ENCODE results near the gene FLNB. TPM values are rescaled to one million over a fixed set of nuclear protein-coding genes. Genes with fewer than 3 reads are reported as not detected.

FLNB gene
- total and polyA plus RNA-seq, 2 of the 13 experiments (the other 11 are each of a cell fraction or from before 2014, with no cell fraction given), result 106 to 130 TPM

DNA sequence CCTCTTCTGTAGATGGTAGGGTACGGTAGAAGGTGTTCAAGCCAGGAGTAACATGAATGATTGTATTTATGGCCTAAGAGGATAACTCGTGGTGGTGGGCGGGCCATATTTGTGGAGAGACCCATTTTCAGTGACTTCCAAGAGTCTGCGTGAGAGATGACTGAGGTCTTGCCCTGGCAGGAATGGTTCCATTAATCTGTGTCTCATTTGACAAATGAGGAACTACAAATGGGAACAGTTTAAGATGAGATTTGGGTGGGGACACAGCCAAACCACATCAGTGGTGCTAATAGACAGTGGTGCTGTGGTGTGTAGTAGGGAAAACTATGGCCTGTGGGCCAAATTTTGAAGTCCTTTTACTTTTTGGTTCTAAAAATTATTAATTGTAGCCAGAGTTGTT, 47.1 kb downstream of the FLNB start:
- ChIA-PET POLR2A (no interaction called here), CTCF (ENCODE audit: low intra/inter-chr PET ratio, low total read pairs) (no interaction called here)
- no peak for ATAC-seq
- H3K79me2 ChIP-seq (ENCODE audit: insufficient read depth, low read length), result peaks cover 91% of the 10 kb centered on the region
- WGBS (ENCODE audit: low lambda C conversion rate), result 96% methylated on average over 4 of the region's 4 CpGs
- DNase-seq (ENCODE audit: low spot score), result no peak
- H3K4me3 ChIP-seq (replicated peaks in 1 of 3; ENCODE audit: insufficient read depth in 1 of 3, low read depth in 2 of 3, low read length in 3 of 3), result no peak overlapping the region
- H3K36me3 ChIP-seq (replicated peaks in 1 of 2; ENCODE audit: control insufficient read depth in 1 of 2, insufficient read depth in 2 of 2, low read length in 2 of 2), result peaks cover 0 to 10% of the 10 kb centered on the region in 2 experiments; a peak in 1 of 5 replicates
- in situ Hi-C loops (cut with HindIII; ENCODE audit: extremely low pct_ligation_motif_present, low pct_unique_long_range_greater_than_20kb), result no loop called here
- no peak overlapping the region for H3K4me2 ChIP-seq (ENCODE audit: low read depth, low read length)
- intact Hi-C loops (cut with micrococcal nuclease; ENCODE audit: unreplicated experiment), result loop anchor here (5.0 kb wide), 1 partner anchor 33 kb away; no protein-coding TSS in a partner anchor
- H2AFZ ChIP-seq (ENCODE audit: low read length), result no peak overlapping the region
- 0 out of 2 replicates have a peak, but pooled peaks cover 8% of the 10 kb centered on the region for H4K20me1 ChIP-seq (ENCODE audit: insufficient read depth, low read length)
- BruUV-seq (replicated peaks), result no TSS peak
- peaks cover 96% of the 10 kb centered on the region for H3K4me1 ChIP-seq (ENCODE audit: insufficient read depth, low read length)
- FAIRE-seq, result no peak
- no peaks in the 10 kb centered on the region for H3K9me3 ChIP-seq (ENCODE audit: low read length)
- no peak overlapping the region for H3K9ac ChIP-seq (ENCODE audit: insufficient read depth, low read depth, low read length)
- H3K27me3 ChIP-seq (ENCODE audit: control insufficient read depth in 1 of 2, insufficient read depth in 2 of 2, low read length in 2 of 2), result no peaks in the 10 kb centered on the region; a peak in 1 of 5 replicates
- H3K27ac ChIP-seq (ENCODE audit: extremely low read length, insufficient read depth, low read length), result no peak overlapping the region
- TF ChIP-seq, protein P1, sequence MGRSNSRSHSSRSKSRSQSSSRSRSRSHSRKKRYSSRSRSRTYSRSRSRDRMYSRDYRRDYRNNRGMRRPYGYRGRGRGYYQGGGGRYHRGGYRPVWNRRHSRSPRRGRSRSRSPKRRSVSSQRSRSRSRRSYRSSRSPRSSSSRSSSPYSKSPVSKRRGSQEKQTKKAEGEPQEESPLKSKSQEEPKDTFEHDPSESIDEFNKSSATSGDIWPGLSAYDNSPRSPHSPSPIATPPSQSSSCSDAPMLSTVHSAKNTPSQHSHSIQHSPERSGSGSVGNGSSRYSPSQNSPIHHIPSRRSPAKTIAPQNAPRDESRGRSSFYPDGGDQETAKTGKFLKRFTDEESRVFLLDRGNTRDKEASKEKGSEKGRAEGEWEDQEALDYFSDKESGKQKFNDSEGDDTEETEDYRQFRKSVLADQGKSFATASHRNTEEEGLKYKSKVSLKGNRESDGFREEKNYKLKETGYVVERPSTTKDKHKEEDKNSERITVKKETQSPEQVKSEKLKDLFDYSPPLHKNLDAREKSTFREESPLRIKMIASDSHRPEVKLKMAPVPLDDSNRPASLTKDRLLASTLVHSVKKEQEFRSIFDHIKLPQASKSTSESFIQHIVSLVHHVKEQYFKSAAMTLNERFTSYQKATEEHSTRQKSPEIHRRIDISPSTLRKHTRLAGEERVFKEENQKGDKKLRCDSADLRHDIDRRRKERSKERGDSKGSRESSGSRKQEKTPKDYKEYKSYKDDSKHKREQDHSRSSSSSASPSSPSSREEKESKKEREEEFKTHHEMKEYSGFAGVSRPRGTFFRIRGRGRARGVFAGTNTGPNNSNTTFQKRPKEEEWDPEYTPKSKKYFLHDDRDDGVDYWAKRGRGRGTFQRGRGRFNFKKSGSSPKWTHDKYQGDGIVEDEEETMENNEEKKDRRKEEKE (IDR thresholded peaks at IDR 0.05), result no peak
- no peak for TF ChIP-seq HBP1 (CRISPR knock-in tag; IDR thresholded peaks at IDR 0.05; ENCODE audit: low read depth)
- no peak for TF ChIP-seq HOXA5 (CRISPR knock-in tag; IDR thresholded peaks at IDR 0.05)
- TF ChIP-seq, protein P2, sequence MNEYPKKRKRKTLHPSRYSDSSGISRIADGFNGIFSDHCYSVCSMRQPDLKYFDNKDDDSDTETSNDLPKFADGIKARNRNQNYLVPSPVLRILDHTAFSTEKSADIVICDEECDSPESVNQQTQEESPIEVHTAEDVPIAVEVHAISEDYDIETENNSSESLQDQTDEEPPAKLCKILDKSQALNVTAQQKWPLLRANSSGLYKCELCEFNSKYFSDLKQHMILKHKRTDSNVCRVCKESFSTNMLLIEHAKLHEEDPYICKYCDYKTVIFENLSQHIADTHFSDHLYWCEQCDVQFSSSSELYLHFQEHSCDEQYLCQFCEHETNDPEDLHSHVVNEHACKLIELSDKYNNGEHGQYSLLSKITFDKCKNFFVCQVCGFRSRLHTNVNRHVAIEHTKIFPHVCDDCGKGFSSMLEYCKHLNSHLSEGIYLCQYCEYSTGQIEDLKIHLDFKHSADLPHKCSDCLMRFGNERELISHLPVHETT (CRISPR knock-in tag; conservative IDR thresholded peaks at IDR 0.05), result no peak
- no peak for TF ChIP-seq HIC2 (CRISPR knock-in tag; IDR thresholded peaks at IDR 0.05; ENCODE audit: low read depth)
- no peak for TF ChIP-seq GATAD1 (CRISPR knock-in tag; IDR thresholded peaks at IDR 0.05)
- TF ChIP-seq, protein P3, sequence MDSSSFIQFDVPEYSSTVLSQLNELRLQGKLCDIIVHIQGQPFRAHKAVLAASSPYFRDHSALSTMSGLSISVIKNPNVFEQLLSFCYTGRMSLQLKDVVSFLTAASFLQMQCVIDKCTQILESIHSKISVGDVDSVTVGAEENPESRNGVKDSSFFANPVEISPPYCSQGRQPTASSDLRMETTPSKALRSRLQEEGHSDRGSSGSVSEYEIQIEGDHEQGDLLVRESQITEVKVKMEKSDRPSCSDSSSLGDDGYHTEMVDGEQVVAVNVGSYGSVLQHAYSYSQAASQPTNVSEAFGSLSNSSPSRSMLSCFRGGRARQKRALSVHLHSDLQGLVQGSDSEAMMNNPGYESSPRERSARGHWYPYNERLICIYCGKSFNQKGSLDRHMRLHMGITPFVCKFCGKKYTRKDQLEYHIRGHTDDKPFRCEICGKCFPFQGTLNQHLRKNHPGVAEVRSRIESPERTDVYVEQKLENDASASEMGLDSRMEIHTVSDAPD (CRISPR knock-in tag; IDR thresholded peaks at IDR 0.05), result no peak
- TF ChIP-seq, protein P4, sequence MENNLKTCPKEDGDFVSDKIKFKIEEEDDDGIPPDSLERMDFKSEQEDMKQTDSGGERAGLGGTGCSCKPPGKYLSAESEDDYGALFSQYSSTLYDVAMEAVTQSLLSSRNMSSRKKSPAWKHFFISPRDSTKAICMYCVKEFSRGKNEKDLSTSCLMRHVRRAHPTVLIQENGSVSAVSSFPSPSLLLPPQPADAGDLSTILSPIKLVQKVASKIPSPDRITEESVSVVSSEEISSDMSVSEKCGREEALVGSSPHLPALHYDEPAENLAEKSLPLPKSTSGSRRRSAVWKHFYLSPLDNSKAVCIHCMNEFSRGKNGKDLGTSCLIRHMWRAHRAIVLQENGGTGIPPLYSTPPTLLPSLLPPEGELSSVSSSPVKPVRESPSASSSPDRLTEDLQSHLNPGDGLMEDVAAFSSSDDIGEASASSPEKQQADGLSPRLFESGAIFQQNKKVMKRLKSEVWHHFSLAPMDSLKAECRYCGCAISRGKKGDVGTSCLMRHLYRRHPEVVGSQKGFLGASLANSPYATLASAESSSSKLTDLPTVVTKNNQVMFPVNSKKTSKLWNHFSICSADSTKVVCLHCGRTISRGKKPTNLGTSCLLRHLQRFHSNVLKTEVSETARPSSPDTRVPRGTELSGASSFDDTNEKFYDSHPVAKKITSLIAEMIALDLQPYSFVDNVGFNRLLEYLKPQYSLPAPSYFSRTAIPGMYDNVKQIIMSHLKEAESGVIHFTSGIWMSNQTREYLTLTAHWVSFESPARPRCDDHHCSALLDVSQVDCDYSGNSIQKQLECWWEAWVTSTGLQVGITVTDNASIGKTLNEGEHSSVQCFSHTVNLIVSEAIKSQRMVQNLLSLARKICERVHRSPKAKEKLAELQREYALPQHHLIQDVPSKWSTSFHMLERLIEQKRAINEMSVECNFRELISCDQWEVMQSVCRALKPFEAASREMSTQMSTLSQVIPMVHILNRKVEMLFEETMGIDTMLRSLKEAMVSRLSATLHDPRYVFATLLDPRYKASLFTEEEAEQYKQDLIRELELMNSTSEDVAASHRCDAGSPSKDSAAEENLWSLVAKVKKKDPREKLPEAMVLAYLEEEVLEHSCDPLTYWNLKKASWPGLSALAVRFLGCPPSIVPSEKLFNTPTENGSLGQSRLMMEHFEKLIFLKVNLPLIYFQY (CRISPR knock-in tag; IDR thresholded peaks at IDR 0.05; ENCODE audit: borderline replicate concordance), result no peak
- no peak for TF ChIP-seq NFKBIZ (CRISPR knock-in tag; IDR thresholded peaks at IDR 0.05)
- no peak for TF ChIP-seq SMC3 (IDR thresholded peaks at IDR 0.05; ENCODE audit: low read length)
- TF ChIP-seq ZSCAN29 (CRISPR knock-in tag; conservative IDR thresholded peaks at IDR 0.05), result no peak
- TF ChIP-seq SP2 (CRISPR knock-in tag; IDR thresholded peaks at IDR 0.05), result no peak
